Measurements from ENCODE around the gene CAPN1.

- TF ChIP-seq CTCF (IDR thresholded peaks at IDR 0.05) (no peak), EZH2 (IDR thresholded peaks at IDR 0.05; ENCODE audit: borderline replicate concordance, insufficient read depth, low read depth, low read length, poor library complexity, severe bottlenecking) (no peak)
These were observed 1.6 kb downstream of the CAPN1 start for GRCh38 chr11:65183201-65183891.
